Neural cell (in vitro differentiated cells): ENCODE data around the gene HECW1. TPM values are rescaled to one million over a fixed set of nuclear protein-coding genes. Genes with fewer than 3 reads are reported as not detected.

Source experiments
- H2AFZ ChIP-seq: fragments of 200-600, 300-800 bp; sonication (generic), shearing (Covaris generic); 2 replicates; pipeline ENCODE4 v1.6.0; 2014; ENCODE audit warnings: low read depth, mild to moderate bottlenecking, antibody characterized with exemption, low read length, moderate library complexity
- H3F3A ChIP-seq: fragments of 200-600 bp; shearing (Covaris generic); 2 replicates; pipeline ENCODE4 v1.6.1; 2016; ENCODE audit warnings: mild to moderate bottlenecking, moderate library complexity, mixed read lengths, antibody characterized with exemption, low read length; ENCODE audit not compliant: insufficient read depth, poor library complexity, severe bottlenecking
- H3K27ac ChIP-seq: fragments of 200-600, 300-800 bp; sonication (generic), shearing (Covaris generic); 2 replicates; pipeline ENCODE4 v1.5.1; 2014; ENCODE audit warnings: mild to moderate bottlenecking, low read length, moderate library complexity
- H3K27me3 ChIP-seq: fragments of 300-800, 200-600 bp; sonication (generic), shearing (Covaris generic); 2 replicates; pipeline ENCODE4 v1.6.0; 2014; ENCODE audit warnings: mild to moderate bottlenecking, low read depth, low read length, moderate library complexity; ENCODE audit not compliant: insufficient read depth
- H3K36me3 ChIP-seq: fragments of 300-800, 200-600 bp; sonication (generic), shearing (Covaris generic); 2 replicates; pipeline ENCODE4 v1.5.1; 2014; ENCODE audit warnings: mild to moderate bottlenecking, antibody characterized with exemption, low read length, moderate library complexity; ENCODE audit not compliant: insufficient read depth
- H3K4me2 ChIP-seq: fragments of 300-800, 200-600 bp; sonication (generic), shearing (Covaris generic); 2 replicates; pipeline ENCODE4 v1.6.0; 2014; ENCODE audit warnings: mild to moderate bottlenecking, low read length
- H3K4me3 ChIP-seq: fragments of 300-800, 200-600 bp; sonication (generic), shearing (Covaris generic); 2 replicates; pipeline ENCODE4 v1.5.1; 2014; ENCODE audit warnings: mild to moderate bottlenecking, low read length, moderate library complexity
- H3K79me2 ChIP-seq: fragments of 200-600 bp; shearing (Covaris generic); replicated peaks from 2 replicates; pipeline ENCODE4 v1.6.0; 2014; ENCODE audit warnings: mild to moderate bottlenecking, low read length, moderate library complexity; ENCODE audit not compliant: insufficient read depth
- H3K9ac ChIP-seq: fragments of 300-800, 200-600 bp; sonication (generic), shearing (Covaris generic); 2 replicates; pipeline ENCODE4 v1.6.1; 2016; ENCODE audit warnings: mild to moderate bottlenecking, low read length, mixed read lengths
- H3K9me2 ChIP-seq: fragments of 200-600 bp; shearing (Covaris generic); 2 replicates; pipeline ENCODE4 v1.6.1; 2016; ENCODE audit warnings: mild to moderate bottlenecking, low read length, mixed read lengths; ENCODE audit not compliant: insufficient read depth
- H3K9me3 ChIP-seq: fragments of 200-600, 300-800 bp; sonication (generic), shearing (Covaris generic); 2 replicates; pipeline ENCODE4 v1.6.1; 2016; ENCODE audit warnings: mild to moderate bottlenecking, mixed run types, low read length, moderate library complexity, mixed read lengths
- H4K20me1 ChIP-seq: fragments of 200-600 bp; shearing (Covaris generic); 2 replicates; pipeline ENCODE4 v1.6.1; 2016; ENCODE audit warnings: mild to moderate bottlenecking, mixed run types; ENCODE audit not compliant: insufficient read depth
- EP300 ChIP-seq: fragments of 450-650 bp; conservative IDR thresholded peaks from 2 replicates; pipeline ENCODE4 v1.6.1; 2014; ENCODE audit warnings: antibody characterized with exemption, mild to moderate bottlenecking, moderate library complexity; ENCODE audit not compliant: poor library complexity, severe bottlenecking
- EZH2 ChIP-seq: fragments of 200-600, 300-800 bp; shearing (Covaris generic), sonication (generic); IDR thresholded peaks from 2 replicates; pipeline ENCODE4 v1.6.1; 2014; ENCODE audit warnings: antibody characterized with exemption, low read length, borderline replicate concordance, mild to moderate bottlenecking; ENCODE audit not compliant: insufficient read depth, poor library complexity, severe bottlenecking
- MXI1 ChIP-seq: fragments of 450-650 bp; conservative IDR thresholded peaks from 2 replicates; pipeline ENCODE4 v1.6.1; 2014; ENCODE audit warnings: antibody characterized with exemption, mild to moderate bottlenecking; ENCODE audit not compliant: poor library complexity, severe bottlenecking
- POLR2AphosphoS5 ChIP-seq: IDR thresholded peaks from 2 replicates; pipeline ENCODE4 v1.6.1; 2012
- RAD21 ChIP-seq: fragments of 450-650 bp; conservative IDR thresholded peaks from 2 replicates; pipeline ENCODE4 v1.6.1; 2014; ENCODE audit warnings: antibody characterized with exemption, mild to moderate bottlenecking, moderate library complexity
- SMC3 ChIP-seq: fragments of 450-650 bp; conservative IDR thresholded peaks from 2 replicates; pipeline ENCODE4 v1.6.1; 2014; ENCODE audit warnings: antibody characterized with exemption, mild to moderate bottlenecking, moderate library complexity; ENCODE audit not compliant: poor library complexity
- TAF1 ChIP-seq: IDR thresholded peaks from 2 replicates; pipeline ENCODE4 v1.6.1; 2012; ENCODE audit warnings: low read depth
- polyA plus RNA-seq: library from polyadenylated mRNA; depleted of rRNA; stranded (reverse); fragments of >200 nt; gene quantifications from 2 replicates; pipeline ENCODE4 v1.2.3, GENCODE V29; 2014
- TF ChIP-seq, protein P1 (sequence below): fragments of 450-650 bp; IDR thresholded peaks from 2 replicates; pipeline ENCODE4 v1.5.1; 2014; ENCODE audit warnings: antibody characterized with exemption, mild to moderate bottlenecking, moderate library complexity; ENCODE audit not compliant: poor library complexity, severe bottlenecking
- TF ChIP-seq, protein P2 (sequence below): IDR thresholded peaks from 2 replicates; pipeline ENCODE4 v1.6.1; 2012; ENCODE audit warnings: borderline replicate concordance

Gene HECW1
- polyA plus RNA-seq, 1 donor from 2014 or later, result 13.8 TPM

DNA sequence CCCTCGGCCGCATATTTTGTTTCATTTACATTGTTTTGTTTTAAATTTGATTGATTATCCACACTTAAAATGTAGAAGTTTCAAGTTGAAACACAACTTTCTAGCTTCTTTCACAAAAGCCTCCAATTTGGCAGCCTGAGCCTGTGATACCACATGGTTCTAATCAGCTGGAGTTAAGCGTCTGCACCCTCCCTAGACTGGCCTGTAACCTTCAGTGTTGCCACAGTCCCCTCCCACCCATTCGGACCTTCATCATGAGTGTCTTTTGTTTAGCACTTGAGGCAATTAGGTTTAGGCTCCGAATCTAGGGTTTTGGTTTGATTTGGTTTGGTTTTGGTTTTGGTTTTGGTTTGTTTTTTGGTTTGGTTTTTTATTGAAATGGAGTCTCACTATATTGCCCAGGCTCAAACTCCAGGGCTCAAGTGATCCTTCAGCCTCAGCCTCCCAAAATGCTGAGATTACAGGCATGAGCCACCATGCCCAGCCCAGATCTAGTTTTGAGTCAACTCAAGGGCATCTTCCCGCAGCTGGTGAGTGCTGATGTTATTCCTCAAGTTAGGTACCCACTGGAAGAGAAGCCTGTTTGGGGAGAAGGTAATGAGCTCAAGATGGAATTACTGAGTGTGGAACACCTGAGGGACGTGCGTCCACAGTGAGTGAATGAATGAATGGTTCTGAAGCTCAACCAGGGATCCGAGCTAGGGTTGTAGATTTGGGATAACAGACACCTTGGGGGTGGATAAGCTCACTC is 201.4 kb downstream of the HECW1 start:
- Histone ChIP-seq H3K9me3 (no peaks in the 10 kb centered on the region), H3K4me2 (no peak overlapping the region), H3K27me3 (no peaks in the 10 kb centered on the region), H3K4me3 (no peak overlapping the region), H4K20me1 (no peaks in the 10 kb centered on the region), H3K9me2 (no peaks in the 10 kb centered on the region), H3K27ac (no peak overlapping the region), H3K36me3 (no peaks in the 10 kb centered on the region), H3F3A (no peaks in the 10 kb centered on the region), H3K9ac (no peak overlapping the region), H2AFZ (no peak overlapping the region), H3K79me2 (no peaks in the 10 kb centered on the region)
- TF ChIP-seq EZH2 (no peak), EP300 (no peak), MXI1 (no peak), SMC3 (no peak), POLR2AphosphoS5 (no peak), TAF1 (no peak), RAD21 (no peak)
- TF ChIP-seq, protein P1, sequence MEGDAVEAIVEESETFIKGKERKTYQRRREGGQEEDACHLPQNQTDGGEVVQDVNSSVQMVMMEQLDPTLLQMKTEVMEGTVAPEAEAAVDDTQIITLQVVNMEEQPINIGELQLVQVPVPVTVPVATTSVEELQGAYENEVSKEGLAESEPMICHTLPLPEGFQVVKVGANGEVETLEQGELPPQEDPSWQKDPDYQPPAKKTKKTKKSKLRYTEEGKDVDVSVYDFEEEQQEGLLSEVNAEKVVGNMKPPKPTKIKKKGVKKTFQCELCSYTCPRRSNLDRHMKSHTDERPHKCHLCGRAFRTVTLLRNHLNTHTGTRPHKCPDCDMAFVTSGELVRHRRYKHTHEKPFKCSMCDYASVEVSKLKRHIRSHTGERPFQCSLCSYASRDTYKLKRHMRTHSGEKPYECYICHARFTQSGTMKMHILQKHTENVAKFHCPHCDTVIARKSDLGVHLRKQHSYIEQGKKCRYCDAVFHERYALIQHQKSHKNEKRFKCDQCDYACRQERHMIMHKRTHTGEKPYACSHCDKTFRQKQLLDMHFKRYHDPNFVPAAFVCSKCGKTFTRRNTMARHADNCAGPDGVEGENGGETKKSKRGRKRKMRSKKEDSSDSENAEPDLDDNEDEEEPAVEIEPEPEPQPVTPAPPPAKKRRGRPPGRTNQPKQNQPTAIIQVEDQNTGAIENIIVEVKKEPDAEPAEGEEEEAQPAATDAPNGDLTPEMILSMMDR, result no peak
- TF ChIP-seq, protein P2, sequence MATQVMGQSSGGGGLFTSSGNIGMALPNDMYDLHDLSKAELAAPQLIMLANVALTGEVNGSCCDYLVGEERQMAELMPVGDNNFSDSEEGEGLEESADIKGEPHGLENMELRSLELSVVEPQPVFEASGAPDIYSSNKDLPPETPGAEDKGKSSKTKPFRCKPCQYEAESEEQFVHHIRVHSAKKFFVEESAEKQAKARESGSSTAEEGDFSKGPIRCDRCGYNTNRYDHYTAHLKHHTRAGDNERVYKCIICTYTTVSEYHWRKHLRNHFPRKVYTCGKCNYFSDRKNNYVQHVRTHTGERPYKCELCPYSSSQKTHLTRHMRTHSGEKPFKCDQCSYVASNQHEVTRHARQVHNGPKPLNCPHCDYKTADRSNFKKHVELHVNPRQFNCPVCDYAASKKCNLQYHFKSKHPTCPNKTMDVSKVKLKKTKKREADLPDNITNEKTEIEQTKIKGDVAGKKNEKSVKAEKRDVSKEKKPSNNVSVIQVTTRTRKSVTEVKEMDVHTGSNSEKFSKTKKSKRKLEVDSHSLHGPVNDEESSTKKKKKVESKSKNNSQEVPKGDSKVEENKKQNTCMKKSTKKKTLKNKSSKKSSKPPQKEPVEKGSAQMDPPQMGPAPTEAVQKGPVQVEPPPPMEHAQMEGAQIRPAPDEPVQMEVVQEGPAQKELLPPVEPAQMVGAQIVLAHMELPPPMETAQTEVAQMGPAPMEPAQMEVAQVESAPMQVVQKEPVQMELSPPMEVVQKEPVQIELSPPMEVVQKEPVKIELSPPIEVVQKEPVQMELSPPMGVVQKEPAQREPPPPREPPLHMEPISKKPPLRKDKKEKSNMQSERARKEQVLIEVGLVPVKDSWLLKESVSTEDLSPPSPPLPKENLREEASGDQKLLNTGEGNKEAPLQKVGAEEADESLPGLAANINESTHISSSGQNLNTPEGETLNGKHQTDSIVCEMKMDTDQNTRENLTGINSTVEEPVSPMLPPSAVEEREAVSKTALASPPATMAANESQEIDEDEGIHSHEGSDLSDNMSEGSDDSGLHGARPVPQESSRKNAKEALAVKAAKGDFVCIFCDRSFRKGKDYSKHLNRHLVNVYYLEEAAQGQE, result no peak

DNA sequence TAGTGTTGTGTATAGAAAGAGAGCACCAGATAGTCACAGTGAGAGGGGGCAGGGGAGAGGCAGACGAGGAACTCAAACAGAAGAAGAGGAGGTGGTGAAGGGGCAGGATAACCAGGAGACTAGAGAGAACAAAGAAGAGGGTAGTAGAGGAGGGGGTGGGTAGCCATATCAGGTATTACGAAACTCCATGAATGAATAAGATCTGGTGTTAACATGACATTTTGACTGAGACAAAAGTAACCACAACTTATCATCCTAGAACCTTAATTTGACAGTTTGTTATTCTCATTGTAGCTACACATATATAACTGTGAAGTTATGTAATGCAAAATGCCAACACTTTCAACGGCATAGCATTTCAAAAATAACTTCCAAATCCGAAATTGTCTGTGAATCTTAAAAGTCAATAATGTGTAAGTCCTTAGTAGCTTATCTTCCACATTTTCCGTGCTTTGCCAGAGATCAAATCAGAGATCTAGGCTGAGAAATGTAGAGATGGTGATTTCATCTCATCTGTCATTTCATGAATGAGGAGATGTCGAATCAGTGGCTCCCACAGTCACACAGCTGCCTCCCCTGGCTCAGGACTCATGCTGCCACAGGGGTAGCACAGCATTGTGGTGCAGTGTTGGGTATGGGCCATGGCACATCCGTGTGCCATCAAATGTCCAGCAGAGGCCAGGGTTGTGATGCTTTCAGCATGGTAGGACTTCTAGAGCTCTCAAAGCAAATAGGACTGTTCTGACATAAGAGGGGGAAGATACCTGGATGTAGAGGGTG is 202.1 kb downstream of the HECW1 start:
- Histone ChIP-seq H3K4me2 (no peak overlapping the region), H3K27me3 (no peaks in the 10 kb centered on the region), H3K9me3 (no peaks in the 10 kb centered on the region), H3K79me2 (no peaks in the 10 kb centered on the region), H3K27ac (no peak overlapping the region), H3K9ac (no peak overlapping the region), H3K36me3 (no peaks in the 10 kb centered on the region), H4K20me1 (no peaks in the 10 kb centered on the region), H3F3A (no peaks in the 10 kb centered on the region), H2AFZ (no peak overlapping the region), H3K9me2 (no peaks in the 10 kb centered on the region), H3K4me3 (no peak overlapping the region)
- TF ChIP-seq RAD21 (no peak), EZH2 (no peak)
